ENCODE results near the gene GPR63.

The GPR63 gene

DNA sequence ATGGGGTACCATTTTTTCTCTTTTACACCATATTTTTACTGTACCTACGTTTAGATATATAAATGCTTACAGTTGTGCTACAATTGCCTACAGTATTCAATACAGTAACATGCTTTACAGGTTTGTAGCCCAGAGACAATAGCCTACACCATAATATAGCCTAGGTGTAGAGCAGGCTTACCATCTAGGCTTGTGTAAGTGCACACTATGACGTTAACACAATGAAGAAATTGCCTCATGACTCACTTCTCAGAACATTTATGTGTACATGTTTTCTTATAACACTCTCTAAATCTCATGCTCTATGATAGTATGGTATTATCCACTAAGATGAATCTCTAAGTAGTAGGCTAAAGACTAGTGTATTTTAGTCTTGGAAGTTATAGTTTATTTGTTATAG is 13.5 kb downstream of the GPR63 start:
- no peak for DNase-seq (ENCODE audit: extremely low read depth in 1 of 2, low read depth in 1 of 2)

GRCh38 chr6:96821034-96821433 is 16.2 kb downstream of the GPR63 start:
- DNase-seq (ENCODE audit: extremely low read depth in 1 of 2, low read depth in 1 of 2): no peak

DNA sequence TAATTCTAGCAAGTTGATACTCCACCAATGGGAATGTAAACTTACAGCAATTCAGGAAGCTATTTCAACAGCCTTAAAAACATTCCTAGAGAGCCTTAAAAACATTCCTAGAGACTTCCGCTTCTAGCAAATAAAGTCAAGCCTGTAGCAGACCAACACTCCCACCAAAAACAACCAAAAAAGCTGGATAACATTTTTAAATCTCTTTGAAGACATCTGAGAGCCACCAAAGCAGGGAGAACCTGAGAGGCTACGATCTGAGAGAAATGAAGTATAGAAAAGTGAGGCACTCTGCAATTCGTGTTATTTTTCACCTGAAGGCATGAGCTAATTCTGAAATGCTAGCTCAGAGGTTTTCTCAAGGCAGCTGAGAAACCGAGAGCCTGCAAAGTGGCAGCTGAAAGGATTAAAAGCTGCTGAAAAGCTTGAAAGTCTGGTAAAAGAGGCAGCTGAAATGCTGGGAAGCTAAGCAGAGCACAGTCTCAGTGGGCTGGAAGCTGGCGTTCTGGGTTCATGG is 20.9 kb downstream of the GPR63 start:
- no peak for DNase-seq (ENCODE audit: extremely low read depth in 1 of 2, low read depth in 1 of 2)

- DNase-seq (ENCODE audit: extremely low read depth in 1 of 2, low read depth in 1 of 2): no peak
Observed at GRCh38 chr6:96814625-96815024, 22.7 kb downstream of the GPR63 start.

DNA sequence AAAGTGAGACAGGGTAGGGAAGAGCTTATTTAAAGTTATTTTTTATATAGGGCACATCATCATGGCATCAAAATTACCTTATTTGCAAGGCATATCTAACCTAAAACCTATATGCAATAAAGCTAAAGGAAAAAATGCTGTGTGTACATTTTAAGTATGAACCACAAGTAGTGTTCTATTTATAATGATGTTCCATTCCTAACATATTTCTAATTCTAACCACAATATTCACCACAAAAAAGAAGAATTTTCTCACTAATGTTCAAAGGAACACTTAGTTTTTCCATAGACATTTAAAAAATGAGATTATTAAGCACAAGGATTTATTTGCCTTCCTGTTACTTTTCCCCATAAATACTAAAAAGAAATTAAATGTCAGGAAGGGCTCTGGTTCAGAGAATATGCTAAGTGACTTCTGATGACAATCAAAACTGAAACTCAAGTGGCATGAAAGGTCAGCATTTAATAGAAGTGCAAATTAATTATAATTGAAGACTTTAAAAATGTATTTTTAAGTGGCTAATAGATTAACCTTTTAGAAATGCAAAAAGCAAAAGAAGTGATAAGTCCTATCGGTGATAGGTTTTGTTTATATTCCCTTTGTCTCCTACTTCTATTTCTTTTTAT is 25.1 kb downstream of the GPR63 start:
- DNase-seq (ENCODE audit: extremely low read depth in 1 of 2, low read depth in 1 of 2): no peak

DNA sequence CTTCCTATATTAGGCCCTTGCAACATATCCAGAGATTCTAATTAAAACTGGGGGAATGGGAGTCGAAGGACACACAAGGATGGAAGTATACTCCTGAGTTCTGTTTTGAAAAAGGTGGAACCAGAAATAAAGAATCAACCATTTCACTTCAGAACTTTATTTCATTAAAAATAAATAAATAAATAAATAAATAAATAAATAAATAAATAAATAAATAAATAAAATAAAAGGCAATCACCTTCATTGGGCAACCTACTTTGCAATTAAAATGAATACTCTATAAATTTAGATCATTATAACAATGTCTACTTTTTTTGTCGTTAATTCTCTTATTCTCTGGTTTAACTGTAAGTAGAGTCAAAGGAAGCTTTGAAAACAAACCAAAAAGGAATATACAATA is 25.6 kb downstream of the GPR63 start:
- no peak for DNase-seq (ENCODE audit: extremely low read depth in 1 of 2, low read depth in 1 of 2)

DNA sequence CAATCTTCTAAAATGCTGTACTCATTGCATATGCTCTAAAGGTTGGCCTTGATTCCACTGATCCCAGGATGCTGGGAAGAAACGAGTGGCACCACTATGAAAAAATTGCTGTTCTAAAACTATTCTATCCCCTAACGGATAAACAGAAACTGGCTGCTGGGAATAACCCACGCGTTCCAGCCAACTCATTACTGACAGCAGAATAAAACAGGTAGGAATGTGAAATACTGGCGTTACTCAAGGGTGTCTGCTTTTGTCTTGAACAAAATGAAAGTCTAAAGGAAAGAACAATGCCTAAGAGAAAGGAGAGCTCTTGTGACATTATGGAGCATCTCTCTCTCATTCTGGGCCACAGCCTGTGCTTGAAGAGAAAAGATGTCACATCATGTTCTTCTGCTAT is 26.1 kb downstream of the GPR63 start:
- no peak for DNase-seq (ENCODE audit: extremely low read depth in 1 of 2, low read depth in 1 of 2)

DNA sequence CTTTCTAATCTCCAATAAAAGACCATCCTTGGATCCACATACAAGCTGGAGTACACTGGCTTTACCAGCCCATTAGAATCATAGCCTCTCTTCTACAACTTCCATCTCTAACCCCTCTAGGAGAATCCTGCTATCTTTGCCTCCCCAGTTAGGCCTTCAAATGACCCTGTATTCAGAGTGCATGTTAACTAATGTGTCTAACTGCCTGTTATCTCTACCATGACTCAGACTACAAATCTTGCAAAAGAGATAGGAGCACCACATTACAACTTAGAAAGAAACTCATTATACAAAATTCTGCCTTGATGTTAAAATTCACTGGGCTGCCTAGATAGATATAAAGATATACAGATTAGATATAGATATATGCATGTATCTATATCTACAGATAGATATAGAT is 28.2 kb downstream of the GPR63 start:
- DNase-seq (ENCODE audit: extremely low read depth in 1 of 2, low read depth in 1 of 2): no peak

- DNase-seq (ENCODE audit: extremely low read depth in 1 of 2, low read depth in 1 of 2): no peak
Observed at GRCh38 chr6:96803106-96803481, 34.2 kb downstream of the GPR63 start.

GRCh38 chr6:96795481-96795880 is 41.8 kb downstream of the GPR63 start:
- no peak for DNase-seq (ENCODE audit: extremely low read depth in 1 of 2, low read depth in 1 of 2)

GRCh38 chr6:96794980-96795379 is 42.3 kb downstream of the GPR63 start:
- no peak for DNase-seq (ENCODE audit: extremely low read depth in 1 of 2, low read depth in 1 of 2)

- DNase-seq (ENCODE audit: extremely low read depth in 1 of 2, low read depth in 1 of 2): no peak
Observed at GRCh38 chr6:96792561-96793190, 44.6 kb downstream of the GPR63 start.

GRCh38 chr6:96789871-96790270 is 47.4 kb downstream of the GPR63 start:
- no peak for DNase-seq (ENCODE audit: extremely low read depth in 1 of 2, low read depth in 1 of 2)

DNA sequence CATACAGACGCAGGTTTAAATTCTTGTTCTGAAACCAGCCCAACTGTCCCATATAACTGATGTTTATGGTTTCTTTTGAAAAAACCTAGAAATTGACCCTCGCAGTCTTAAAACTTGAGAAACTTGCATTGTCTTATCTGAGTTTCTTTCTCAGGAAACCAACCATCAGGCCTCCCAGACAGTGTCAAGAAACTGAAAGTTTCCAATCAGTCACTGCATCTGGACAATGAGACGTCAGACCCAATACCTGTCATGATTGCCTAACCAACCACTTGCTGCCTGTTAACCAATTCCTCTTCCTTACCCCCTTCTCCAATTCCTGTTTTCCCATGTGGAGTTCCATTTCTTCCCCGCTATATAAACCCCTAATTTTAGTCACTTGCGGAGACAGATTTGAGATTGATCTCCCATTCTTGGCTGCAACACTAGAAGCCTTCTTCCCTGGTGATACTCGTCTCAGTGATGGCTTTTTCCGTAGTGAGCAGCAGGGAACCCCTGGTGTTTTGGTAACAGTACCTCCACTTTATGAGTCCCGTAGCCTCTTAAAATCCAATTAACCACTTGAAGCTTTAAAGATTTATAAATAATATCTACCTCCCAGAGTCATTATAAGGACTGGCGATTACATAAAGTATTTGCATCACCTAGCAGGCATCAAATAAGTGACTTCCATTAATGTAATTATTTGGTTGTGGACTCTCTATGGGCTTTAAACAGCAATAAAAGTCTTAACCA is 49.3 kb downstream of the GPR63 start:
- no peak for DNase-seq (ENCODE audit: extremely low read depth in 1 of 2, low read depth in 1 of 2)

GRCh38 chr6:96786336-96786735 is 50.9 kb downstream of the GPR63 start:
- no peak for DNase-seq (ENCODE audit: extremely low read depth in 1 of 2, low read depth in 1 of 2)

GRCh38 chr6:96784650-96785049 is 52.6 kb downstream of the GPR63 start:
- no peak for DNase-seq (ENCODE audit: extremely low read depth in 1 of 2, low read depth in 1 of 2)

DNA sequence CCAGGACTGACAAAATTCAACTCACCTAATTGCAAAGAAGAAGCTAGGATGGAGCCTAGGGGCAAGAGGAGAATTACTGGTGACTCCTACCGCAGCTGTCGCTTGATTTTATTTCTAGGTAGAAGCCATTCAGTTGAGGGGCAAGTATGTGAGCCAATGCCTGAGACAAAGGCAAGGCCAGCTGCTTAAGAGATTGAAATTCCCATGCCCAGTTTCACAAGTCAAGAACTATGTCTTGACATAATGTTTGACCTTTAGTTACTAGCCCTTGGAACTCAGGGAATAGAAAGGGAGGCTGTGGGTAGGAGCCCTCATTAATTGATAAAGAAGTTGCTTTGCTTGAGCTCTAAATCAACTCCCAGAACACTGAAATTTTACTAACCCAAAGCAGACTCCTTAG is 54.0 kb downstream of the GPR63 start:
- DNase-seq (ENCODE audit: extremely low read depth in 1 of 2, low read depth in 1 of 2): no peak

DNA sequence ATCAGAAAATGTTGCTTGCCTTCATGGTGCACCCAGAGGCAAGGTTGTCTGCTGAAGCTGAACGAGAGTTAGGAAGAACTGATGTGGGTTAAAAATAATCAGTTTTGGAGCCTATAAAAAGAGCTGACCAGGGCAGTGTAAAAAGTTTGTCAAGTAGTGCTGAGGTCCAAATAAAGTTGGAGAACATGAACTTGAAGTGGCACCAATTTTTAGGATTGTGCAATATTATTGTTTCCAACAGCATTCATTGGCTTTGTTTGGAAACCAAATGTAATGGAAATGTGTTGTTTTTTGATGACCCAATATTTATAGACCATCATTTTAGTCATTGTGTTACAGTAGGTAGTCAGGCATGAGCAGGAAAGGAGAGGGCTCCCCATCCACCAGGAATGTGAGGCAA is 55.7 kb downstream of the GPR63 start:
- no peak for DNase-seq (ENCODE audit: extremely low read depth in 1 of 2, low read depth in 1 of 2)

- no peak for DNase-seq (ENCODE audit: extremely low read depth in 1 of 2, low read depth in 1 of 2)
Observed at GRCh38 chr6:96777113-96777512, 60.2 kb downstream of the GPR63 start.

- DNase-seq (ENCODE audit: extremely low read depth in 1 of 2, low read depth in 1 of 2): no peak
Observed at GRCh38 chr6:96775727-96776400, 61.4 kb downstream of the GPR63 start.

DNA sequence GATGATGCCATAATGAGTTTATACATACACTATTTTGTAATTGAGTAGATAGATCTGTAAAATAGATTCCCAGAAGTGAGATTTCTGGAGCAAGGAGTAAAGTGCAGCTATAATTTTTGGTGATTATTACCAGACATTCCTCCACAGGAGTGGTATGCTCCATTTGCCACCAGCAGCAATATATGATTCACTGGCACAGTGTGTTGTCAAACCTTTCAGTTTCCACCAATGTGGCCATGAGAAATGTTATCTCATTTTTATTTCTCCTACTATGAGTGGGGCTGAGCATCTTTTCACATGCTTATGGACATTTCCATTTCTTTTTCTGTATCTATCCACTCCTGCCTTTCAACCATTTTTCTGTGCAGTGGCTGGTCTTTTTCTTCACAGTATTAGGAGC is 70.5 kb downstream of the GPR63 start:
- DNase-seq (ENCODE audit: extremely low read depth in 1 of 2, low read depth in 1 of 2): no peak

DNA sequence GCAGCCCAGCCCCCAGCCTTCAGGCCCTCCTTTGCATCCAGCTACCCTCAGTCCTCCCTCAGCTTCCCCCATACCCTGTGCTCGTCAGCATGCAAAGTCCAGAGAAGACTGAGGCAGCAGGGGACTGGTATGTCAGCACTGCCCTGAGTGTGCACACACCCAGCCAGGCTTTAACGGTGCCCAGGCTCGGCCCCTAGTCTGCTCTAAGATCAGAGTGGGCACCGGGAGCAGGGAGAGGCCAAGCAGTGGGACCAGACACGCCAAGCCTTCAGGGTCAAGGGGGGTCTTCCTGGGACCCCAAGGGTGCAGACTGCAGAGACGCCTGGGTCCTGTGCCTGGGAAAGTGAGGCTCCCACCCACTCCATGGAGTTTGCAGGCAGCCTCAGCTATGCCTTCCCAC is 74.7 kb downstream of the GPR63 start:
- no peak for DNase-seq (ENCODE audit: extremely low read depth in 1 of 2, low read depth in 1 of 2)
